Endothelial cell of umbilical vein (primary cell): Measurements from ENCODE around the gene CILP2. TPM values are rescaled to one million over a fixed set of nuclear protein-coding genes. Genes with fewer than 3 reads are reported as not detected.

Source experiments
- BruUV-seq: library from RNA; stranded (reverse); fragments of 400-500 nt; replicated peaks from 2 replicates; lab custom pipeline; 2021; lab: Mats Ljungman, UMichigan
- CTCF ChIA-PET: fragments of 300-600, 350-600 bp; sonication (Branson Sonifier 250); formaldehyde crosslinking; loops from one replicate; lab custom pipeline; 2021; ENCODE audit warnings: antibody characterized with exemption, inconsistent platforms; lab: Charles Lee
- POLR2A ChIA-PET: fragments of 300-600, 350-600 bp; sonication (Branson Sonifier 250); formaldehyde crosslinking; loops from one replicate; lab custom pipeline; 2021; ENCODE audit warnings: antibody characterized with exemption, inconsistent platforms; lab: Charles Lee
- DNase-seq: peaks from one replicate; pipeline ENCODE4 v3.0.0-alpha.2; 2011; ENCODE audit warnings: low read depth, low spot score
- FAIRE-seq: peaks from 2 replicates; lab custom pipeline; 2011; peaks lifted over from hg19 to GRCh38; lab: Jason Lieb, UNC
- H2AFZ ChIP-seq: 2 replicates; pipeline ENCODE4 v1.6.0; 2012; ENCODE audit warnings: low read depth, low read length, control low read depth, inconsistent platforms
- H3K27ac ChIP-seq: 2 replicates; pipeline ENCODE4 v1.5.1; 2011; ENCODE audit warnings: low read depth, mild to moderate bottlenecking, control low read depth, low read length, moderate library complexity; ENCODE audit not compliant: insufficient read depth
- H3K27me3 ChIP-seq, 2 experiments: 2 replicates each; pipeline versions ENCODE4 v1.6.0 to v1.6.1; 2011; ENCODE audit warnings: low read length in 2 of 2, mixed read lengths in 1 of 2; ENCODE audit not compliant: control insufficient read depth in 2 of 2, insufficient read depth in 2 of 2
- H3K36me3 ChIP-seq, 2 experiments: 2 replicates in 1 of 2; 3 replicates in 1 of 2; pipeline ENCODE4 v1.5.1; 2011; ENCODE audit warnings: low read length in 2 of 2, mild to moderate bottlenecking in 1 of 2, moderate library complexity in 1 of 2; ENCODE audit not compliant: control insufficient read depth in 2 of 2, insufficient read depth in 2 of 2; ENCODE audit errors: extremely low read depth in 1 of 2
- H3K4me1 ChIP-seq: 3 replicates; pipeline ENCODE4 v1.5.1; 2011; ENCODE audit warnings: mild to moderate bottlenecking, low read length; ENCODE audit not compliant: control insufficient read depth, insufficient read depth; ENCODE audit errors: extremely low read depth
- H3K4me2 ChIP-seq: 2 replicates; pipeline ENCODE4 v1.6.1; 2011; ENCODE audit warnings: low read length, control low read depth, mixed read lengths; ENCODE audit not compliant: insufficient read depth
- H3K4me3 ChIP-seq, 3 experiments: fragments of 200-600 bp in 1 of 3; sonication (generic), shearing (Covaris generic) in 1 of 3; replicated peaks in 1 of 3; 2 replicates each; pipeline ENCODE4 v1.5.1; 2011 to 2016; ENCODE audit warnings: control low read depth in 3 of 3, low read length in 3 of 3, mild to moderate bottlenecking in 2 of 3, inconsistent platforms in 1 of 3, low read depth in 1 of 3, moderate library complexity in 1 of 3; ENCODE audit not compliant: insufficient read depth in 1 of 3
- H3K79me2 ChIP-seq: 2 replicates; pipeline ENCODE4 v1.6.0; 2012; ENCODE audit warnings: low read length, inconsistent platforms; ENCODE audit not compliant: control insufficient read depth, insufficient read depth
- H3K9ac ChIP-seq: replicated peaks from 2 replicates; pipeline ENCODE3; 2011; ENCODE audit warnings: low read length, control low read depth; ENCODE audit not compliant: insufficient read depth; ENCODE audit errors: extremely low read depth
- H3K9me1 ChIP-seq: replicated peaks from 3 replicates; pipeline ENCODE4 v1.6.0; 2011; ENCODE audit warnings: mild to moderate bottlenecking, low read length; ENCODE audit not compliant: control insufficient read depth, insufficient read depth; ENCODE audit errors: extremely low read depth
- H3K9me3 ChIP-seq: replicated peaks from 2 replicates; pipeline ENCODE4 v1.5.1; 2012; ENCODE audit warnings: low read length, inconsistent platforms; ENCODE audit not compliant: control insufficient read depth, insufficient read depth
- H4K20me1 ChIP-seq: replicated peaks from 2 replicates; pipeline ENCODE3; 2011; ENCODE audit warnings: mild to moderate bottlenecking, low read length; ENCODE audit not compliant: control insufficient read depth, insufficient read depth; ENCODE audit errors: extremely low read depth
- EZH2 ChIP-seq: IDR thresholded peaks from 2 replicates; pipeline ENCODE4 v1.6.1; 2012; ENCODE audit warnings: borderline replicate concordance, low read depth, mild to moderate bottlenecking, moderate library complexity, low read length, inconsistent platforms; ENCODE audit not compliant: severe bottlenecking
- FOS ChIP-seq: IDR thresholded peaks from 2 replicates; pipeline ENCODE4 v1.6.1; 2011; ENCODE audit warnings: mild to moderate bottlenecking, low read length, moderate library complexity, borderline replicate concordance; ENCODE audit not compliant: insufficient read depth
- GATA2 ChIP-seq: IDR thresholded peaks from 2 replicates; pipeline ENCODE4 v1.7.0; 2011; ENCODE audit warnings: low read depth, mild to moderate bottlenecking, moderate library complexity, mixed read lengths, low read length; ENCODE audit not compliant: insufficient read length, insufficient read depth
- JUN ChIP-seq: IDR thresholded peaks from 2 replicates; pipeline ENCODE4 v1.6.1; 2011; ENCODE audit warnings: borderline replicate concordance, low read depth; ENCODE audit not compliant: insufficient read length, insufficient read depth
- MYC ChIP-seq: IDR thresholded peaks from one replicate; pipeline ENCODE4 v1.6.1; 2011; ENCODE audit warnings: mild to moderate bottlenecking, low read depth, low read length
- POLR2A ChIP-seq: IDR thresholded peaks from 2 replicates; pipeline ENCODE4 v1.6.1; 2012; ENCODE audit warnings: low read depth, mild to moderate bottlenecking, control low read depth, low read length
- POLR2AphosphoS5 ChIP-seq: IDR thresholded peaks from 2 replicates; pipeline ENCODE4 v1.6.1; 2012; ENCODE audit warnings: low read depth, mild to moderate bottlenecking, control low read depth, low read length, moderate library complexity; ENCODE audit not compliant: insufficient read depth
- dilution Hi-C: fragments of 300-500 bp; cut with MboI; formaldehyde crosslinking; loops from one replicate; pipeline ENCODE4 v1.15.0; 2019; ENCODE audit warnings: low sequenced_read_pairs; ENCODE audit not compliant: extremely low pct_ligation_motif_present
- intact Hi-C: fragments of 100-400 bp; cut with micrococcal nuclease; formaldehyde crosslinking; loops from one replicate; pipeline ENCODE4 v1.10.0; 2022
- polyA plus RNA-seq, 4 experiments: library from polyadenylated mRNA; depleted of rRNA in 3 of 4; stranded (reverse) in 3 of 4; unstranded in 1 of 4; fragments of >200 nt; gene quantifications; 2 replicates each; pipeline versions ENCODE4 v1.2.1 to v1.2.3, GENCODE V29; 2011 to 2012; ENCODE audit warnings: missing spikeins in 1 of 4
- total RNA-seq: library from RNA; stranded (reverse); gene quantifications from 2 replicates; pipeline ENCODE4 v1.2.3, GENCODE V29; 2021
- TF ChIP-seq, protein P1 (sequence below): IDR thresholded peaks from 2 replicates; pipeline ENCODE4 v1.6.1; 2011; ENCODE audit not compliant: insufficient read depth, insufficient read length
- TF ChIP-seq, protein P2 (sequence below), 2 donors: IDR thresholded peaks; 1 replicate in 1 of 2; 2 replicates in 1 of 2; pipeline ENCODE4 v1.5.1; 2011; ENCODE audit warnings: low read length in 2 of 2, mild to moderate bottlenecking in 2 of 2, moderate library complexity in 2 of 2, control low read depth in 1 of 2, inconsistent platforms in 1 of 2, low read depth in 1 of 2; ENCODE audit not compliant: insufficient read depth in 1 of 2; ENCODE audit errors: extremely low read depth in 1 of 2

Gene CILP2
- total and polyA plus RNA-seq, 2 donors (not counting 3 experiments of a cell fraction or from before 2014, with no cell fraction given): 0.01 TPM; not detected in 1

DNA sequence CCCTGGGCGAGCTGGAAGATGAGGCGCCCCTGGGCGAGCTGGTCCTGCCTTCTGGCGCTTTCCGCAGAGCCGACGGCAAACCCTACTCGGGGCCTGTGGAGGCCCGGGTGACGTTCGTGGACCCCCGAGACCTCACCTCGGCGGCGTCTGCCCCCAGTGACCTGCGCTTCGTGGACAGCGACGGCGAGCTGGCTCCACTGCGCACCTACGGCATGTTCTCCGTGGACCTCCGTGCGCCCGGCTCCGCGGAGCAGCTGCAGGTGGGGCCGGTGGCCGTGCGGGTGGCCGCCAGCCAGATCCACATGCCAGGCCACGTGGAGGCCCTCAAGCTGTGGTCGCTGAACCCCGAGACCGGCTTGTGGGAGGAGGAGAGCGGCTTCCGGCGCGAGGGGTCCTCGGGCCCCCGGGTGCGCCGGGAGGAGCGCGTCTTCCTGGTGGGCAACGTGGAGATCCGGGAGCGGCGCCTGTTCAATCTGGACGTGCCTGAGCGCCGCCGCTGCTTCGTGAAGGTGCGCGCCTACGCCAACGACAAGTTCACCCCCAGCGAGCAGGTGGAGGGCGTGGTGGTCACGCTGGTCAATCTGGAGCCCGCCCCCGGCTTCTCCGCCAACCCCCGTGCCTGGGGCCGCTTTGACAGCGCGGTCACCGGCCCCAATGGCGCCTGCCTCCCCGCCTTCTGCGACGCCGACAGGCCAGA, 6.3 kb downstream of the CILP2 start:
- H3K4me2 ChIP-seq: no peak overlapping the region
- H3K27ac ChIP-seq: no peak overlapping the region
- peaks cover 12% of the 10 kb centered on the region in 2 experiments for H3K27me3 ChIP-seq
- H3K9me1 ChIP-seq: no peaks in the 10 kb centered on the region
- no peak overlapping the region for H3K4me3 ChIP-seq
- TF ChIP-seq EZH2 (no peak), POLR2AphosphoS5 (no peak), MYC (no peak), GATA2 (no peak), FOS (no peak), POLR2A (no peak), JUN (no peak)
- TF ChIP-seq, protein P1, sequence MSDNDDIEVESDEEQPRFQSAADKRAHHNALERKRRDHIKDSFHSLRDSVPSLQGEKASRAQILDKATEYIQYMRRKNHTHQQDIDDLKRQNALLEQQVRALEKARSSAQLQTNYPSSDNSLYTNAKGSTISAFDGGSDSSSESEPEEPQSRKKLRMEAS: no peak
- TF ChIP-seq, protein P2, sequence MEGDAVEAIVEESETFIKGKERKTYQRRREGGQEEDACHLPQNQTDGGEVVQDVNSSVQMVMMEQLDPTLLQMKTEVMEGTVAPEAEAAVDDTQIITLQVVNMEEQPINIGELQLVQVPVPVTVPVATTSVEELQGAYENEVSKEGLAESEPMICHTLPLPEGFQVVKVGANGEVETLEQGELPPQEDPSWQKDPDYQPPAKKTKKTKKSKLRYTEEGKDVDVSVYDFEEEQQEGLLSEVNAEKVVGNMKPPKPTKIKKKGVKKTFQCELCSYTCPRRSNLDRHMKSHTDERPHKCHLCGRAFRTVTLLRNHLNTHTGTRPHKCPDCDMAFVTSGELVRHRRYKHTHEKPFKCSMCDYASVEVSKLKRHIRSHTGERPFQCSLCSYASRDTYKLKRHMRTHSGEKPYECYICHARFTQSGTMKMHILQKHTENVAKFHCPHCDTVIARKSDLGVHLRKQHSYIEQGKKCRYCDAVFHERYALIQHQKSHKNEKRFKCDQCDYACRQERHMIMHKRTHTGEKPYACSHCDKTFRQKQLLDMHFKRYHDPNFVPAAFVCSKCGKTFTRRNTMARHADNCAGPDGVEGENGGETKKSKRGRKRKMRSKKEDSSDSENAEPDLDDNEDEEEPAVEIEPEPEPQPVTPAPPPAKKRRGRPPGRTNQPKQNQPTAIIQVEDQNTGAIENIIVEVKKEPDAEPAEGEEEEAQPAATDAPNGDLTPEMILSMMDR (IDR thresholded peaks at IDR 0.05; ENCODE audit: extremely low read depth in 1 of 2, insufficient read depth in 1 of 2, low read depth in 1 of 2, low read length in 2 of 2): no peak
- ChIA-PET CTCF (interaction anchor here (3.2 kb wide), 1 partner anchor 9 kb away, joined by 12 read pairs; no protein-coding TSS in a partner anchor), POLR2A (no interaction called here)
- dilution Hi-C loops (no loop called here), intact Hi-C loops (no loop called here)
- H3K9me3 ChIP-seq: no peaks in the 10 kb centered on the region
- H3K79me2 ChIP-seq: no peaks in the 10 kb centered on the region
- no peaks in the 10 kb centered on the region for H3K4me1 ChIP-seq
- no peak overlapping the region for H2AFZ ChIP-seq
- BruUV-seq: no TSS peak
- H3K36me3 ChIP-seq: no peaks in the 10 kb centered on the region
- no peaks in the 10 kb centered on the region for H4K20me1 ChIP-seq
- H3K9ac ChIP-seq: no peak overlapping the region
- no peak for FAIRE-seq
- DNase-seq: no peak
